Skeletal muscle satellite cell (primary cell): Measurements from ENCODE around the gene ANO2.
"Not testable (repeated sequence)": the region's sequence is repeated elsewhere in the genome, so short reads cannot be mapped to it uniquely, and the experiment has no call there.

ENCODE experiments used
- H3K27me3 ChIP-seq: 2 replicates; pipeline ENCODE4 v1.7.0; 2013; ENCODE audit warnings: low read length; ENCODE audit not compliant: control insufficient read depth, insufficient read depth
- H3K36me3 ChIP-seq: 2 replicates; pipeline ENCODE4 v1.7.0; 2013; ENCODE audit warnings: mild to moderate bottlenecking, control low read depth, low read length; ENCODE audit not compliant: insufficient read depth
- H3K4me1 ChIP-seq: 2 replicates; pipeline ENCODE4 v1.7.0; 2013; ENCODE audit warnings: low read length; ENCODE audit not compliant: control insufficient read depth, insufficient read depth
- H3K4me2 ChIP-seq: 2 replicates; pipeline ENCODE4 v1.7.0; 2013; ENCODE audit warnings: mild to moderate bottlenecking, low read length
- H3K4me3 ChIP-seq: 2 replicates; pipeline ENCODE4 v1.7.0; 2013; ENCODE audit warnings: low read length
- H3K9ac ChIP-seq: 2 replicates; pipeline ENCODE4 v1.7.0; 2013; ENCODE audit warnings: mild to moderate bottlenecking, low read depth, low read length, moderate library complexity
- H3K9me3 ChIP-seq: replicated peaks from 2 replicates; pipeline ENCODE4 v1.7.0; 2013; ENCODE audit warnings: mild to moderate bottlenecking, control low read depth, low read length

Gene ANO2

GRCh38 chr12:5861416-5861815, 83.6 kb downstream of the ANO2 start:
- Histone ChIP-seq H3K4me2 (no peak overlapping the region), H3K9ac (no peak overlapping the region), H3K4me3 (no peak overlapping the region), H3K27me3 (peaks cover 3% of the 10 kb centered on the region), H3K9me3 (no peaks in the 10 kb centered on the region), H3K4me1 (no peaks in the 10 kb centered on the region), H3K36me3 (no peaks in the 10 kb centered on the region)

- no peaks in the 10 kb centered on the region for H3K4me1 ChIP-seq
- H3K9ac ChIP-seq, result no peak overlapping the region
- no peaks in the 10 kb centered on the region for H3K9me3 ChIP-seq
- H3K36me3 ChIP-seq, result no peaks in the 10 kb centered on the region
- no peak overlapping the region for H3K4me3 ChIP-seq
- no peak overlapping the region for H3K4me2 ChIP-seq
- H3K27me3 ChIP-seq, result peaks cover 12% of the 10 kb centered on the region
Observed at GRCh38 chr12:5856692-5857091, 88.4 kb downstream of the ANO2 start.

- no peak overlapping the region for H3K4me3 ChIP-seq
- H3K9ac ChIP-seq, result no peak overlapping the region
- H3K27me3 ChIP-seq, result no peaks in the 10 kb centered on the region
- H3K36me3 ChIP-seq, result no peaks in the 10 kb centered on the region
- H3K4me1 ChIP-seq, result no peaks in the 10 kb centered on the region
- no peaks in the 10 kb centered on the region for H3K9me3 ChIP-seq
- no peak overlapping the region for H3K4me2 ChIP-seq
Observed at GRCh38 chr12:5846950-5847349, 98.1 kb downstream of the ANO2 start.

GRCh38 chr12:5840944-5841343, 104.1 kb downstream of the ANO2 start:
- Histone ChIP-seq H3K27me3 (no peaks in the 10 kb centered on the region), H3K4me2 (no peak overlapping the region), H3K4me1 (no peaks in the 10 kb centered on the region), H3K9ac (no peak overlapping the region), H3K4me3 (no peak overlapping the region), H3K9me3 (no peaks in the 10 kb centered on the region), H3K36me3 (no peaks in the 10 kb centered on the region)

GRCh38 chr12:5830111-5830510, 114.9 kb downstream of the ANO2 start:
- H3K36me3 ChIP-seq, result no peaks in the 10 kb centered on the region
- no peaks in the 10 kb centered on the region for H3K9me3 ChIP-seq
- no peaks in the 10 kb centered on the region for H3K4me1 ChIP-seq
- H3K4me3 ChIP-seq, result no peak overlapping the region
- H3K9ac ChIP-seq, result no peak overlapping the region
- H3K27me3 ChIP-seq, result no peaks in the 10 kb centered on the region
- no peak overlapping the region for H3K4me2 ChIP-seq

- Histone ChIP-seq H3K27me3 (no peaks in the 10 kb centered on the region), H3K4me3 (no peak overlapping the region), H3K36me3 (no peaks in the 10 kb centered on the region), H3K9ac (no peak overlapping the region), H3K4me1 (no peaks in the 10 kb centered on the region), H3K4me2 (no peak overlapping the region), H3K9me3 (no peaks in the 10 kb centered on the region)
Observed at GRCh38 chr12:5827591-5827990, 117.5 kb downstream of the ANO2 start.

GRCh38 chr12:5825761-5826160, 119.3 kb downstream of the ANO2 start:
- H3K9me3 ChIP-seq, H3K27me3 ChIP-seq, H3K9ac ChIP-seq, H3K4me3 ChIP-seq, H3K4me1 ChIP-seq, H3K4me2 ChIP-seq, H3K36me3 ChIP-seq: not testable (repeated sequence)

GRCh38 chr12:5818877-5819276, 126.2 kb downstream of the ANO2 start:
- not testable (repeated sequence) for H3K9ac ChIP-seq, H3K36me3 ChIP-seq, H3K27me3 ChIP-seq, H3K4me2 ChIP-seq, H3K4me3 ChIP-seq, H3K9me3 ChIP-seq, H3K4me1 ChIP-seq

- Histone ChIP-seq H3K9ac (no peak overlapping the region), H3K27me3 (no peaks in the 10 kb centered on the region), H3K4me1 (no peaks in the 10 kb centered on the region), H3K9me3 (no peaks in the 10 kb centered on the region), H3K36me3 (no peaks in the 10 kb centered on the region), H3K4me3 (no peak overlapping the region), H3K4me2 (no peak overlapping the region)
Observed at GRCh38 chr12:5817246-5817645, 127.8 kb downstream of the ANO2 start.

- Histone ChIP-seq H3K27me3 (no peaks in the 10 kb centered on the region), H3K4me1 (no peaks in the 10 kb centered on the region), H3K9me3 (peaks cover 2% of the 10 kb centered on the region), H3K9ac (no peak overlapping the region), H3K4me2 (no peak overlapping the region), H3K36me3 (no peaks in the 10 kb centered on the region), H3K4me3 (no peak overlapping the region)
Observed at GRCh38 chr12:5809586-5809985, 135.5 kb downstream of the ANO2 start.

GRCh38 chr12:5808981-5809380, 136.1 kb downstream of the ANO2 start:
- no peaks in the 10 kb centered on the region for H3K36me3 ChIP-seq
- peaks cover 2% of the 10 kb centered on the region for H3K9me3 ChIP-seq
- no peak overlapping the region for H3K9ac ChIP-seq
- H3K27me3 ChIP-seq, result no peaks in the 10 kb centered on the region
- H3K4me3 ChIP-seq, result no peak overlapping the region
- no peak overlapping the region for H3K4me2 ChIP-seq
- H3K4me1 ChIP-seq, result no peaks in the 10 kb centered on the region

GRCh38 chr12:5807514-5808219, 137.4 kb downstream of the ANO2 start:
- H3K4me2 ChIP-seq, result no peak overlapping the region
- H3K9me3 ChIP-seq, result peaks cover 2% of the 10 kb centered on the region
- H3K9ac ChIP-seq, result no peak overlapping the region
- H3K4me1 ChIP-seq, result no peaks in the 10 kb centered on the region
- H3K4me3 ChIP-seq, result no peak overlapping the region
- H3K27me3 ChIP-seq, result no peaks in the 10 kb centered on the region
- H3K36me3 ChIP-seq, result no peaks in the 10 kb centered on the region
